HepG2 (cell line): Measurements from ENCODE around the gene PGC. TPM values are rescaled to one million over a fixed set of nuclear protein-coding genes. Genes with fewer than 3 reads are reported as not detected.

ENCODE experiments used
- ATAC-seq: fragments of 200-7000 bp; cut with Tn5 transposase; 3 replicates; pipeline ENCODE4 v1.9.1; 2020; ENCODE audit warnings: mild to moderate bottlenecking, moderate library complexity
- BruUV-seq: library from RNA; stranded (reverse); fragments of 400-500 nt; replicated peaks from 2 replicates; lab custom pipeline; 2021; lab: Mats Ljungman, UMichigan
- CTCF ChIA-PET: fragments of 300-600 bp; formaldehyde crosslinking; extraction: SDS; loops from one replicate; lab custom pipeline; 2021; ENCODE audit warnings: low total read pairs, inconsistent platforms, low intra/inter-chr PET ratio; lab: Yijun Ruan, JAX
- POLR2A ChIA-PET: fragments of 350-600 bp; sonication (Branson Sonifier 250); formaldehyde crosslinking; loops from one replicate; lab custom pipeline; 2020; ENCODE audit warnings: antibody characterized with exemption, inconsistent platforms; lab: Yijun Ruan, JAX
- DNase-seq: peaks from one replicate; pipeline ENCODE4 v3.0.0-alpha.2; 2015; ENCODE audit warnings: low spot score
- FAIRE-seq: peaks from 3 replicates; lab custom pipeline; 2011; peaks lifted over from hg19 to GRCh38; lab: Jason Lieb, UNC
- H2AFZ ChIP-seq: one replicate; pipeline ENCODE4 v1.6.1; 2011; ENCODE audit warnings: low read length, inconsistent platforms
- H3K27ac ChIP-seq: fragments of 300-600 bp; 3 replicates; pipeline ENCODE4 v1.8.0; 2011; ENCODE audit warnings: mixed run types, mild to moderate bottlenecking, mixed read lengths, low read length, inconsistent platforms; ENCODE audit not compliant: insufficient read depth; ENCODE audit errors: extremely low read length
- H3K27me3 ChIP-seq, 2 experiments: fragments of 200-600 bp in 1 of 2; 2 replicates in 1 of 2; 3 replicates in 1 of 2; pipeline versions ENCODE4 v1.6.0 to v1.8.0; 2011; ENCODE audit warnings: low read length in 2 of 2, mild to moderate bottlenecking in 2 of 2, moderate library complexity in 2 of 2, inconsistent platforms in 1 of 2; ENCODE audit not compliant: insufficient read depth in 2 of 2, control insufficient read depth in 1 of 2
- H3K36me3 ChIP-seq, 2 experiments: fragments of 200-600 bp in 1 of 2; replicated peaks in 1 of 2; 2 replicates in 1 of 2; 3 replicates in 1 of 2; pipeline versions ENCODE4 v1.5.1 to v1.8.0; 2011; ENCODE audit warnings: low read length in 2 of 2, inconsistent platforms in 1 of 2; ENCODE audit not compliant: insufficient read depth in 2 of 2, control insufficient read depth in 1 of 2
- H3K4me1 ChIP-seq: 2 replicates; pipeline ENCODE4 v1.5.1; 2012; ENCODE audit warnings: low read length, inconsistent platforms; ENCODE audit not compliant: insufficient read depth
- H3K4me2 ChIP-seq: 2 replicates; pipeline ENCODE4 v1.6.0; 2011; ENCODE audit warnings: low read depth, low read length, inconsistent platforms
- H3K4me3 ChIP-seq, 3 experiments: fragments of 200-600 bp in 1 of 3; sonication (generic), shearing (Covaris generic) in 1 of 3; replicated peaks in 1 of 3; 2 replicates each; pipeline ENCODE4 v1.5.1; 2011 to 2016; ENCODE audit warnings: low read length in 3 of 3, inconsistent platforms in 2 of 3, low read depth in 2 of 3, mild to moderate bottlenecking in 2 of 3, control low read depth in 1 of 3, mixed read lengths in 1 of 3; ENCODE audit not compliant: insufficient read depth in 1 of 3
- H3K79me2 ChIP-seq: one replicate; pipeline ENCODE4 v1.6.1; 2011; ENCODE audit warnings: low read length, inconsistent platforms; ENCODE audit not compliant: insufficient read depth
- H3K9ac ChIP-seq: 2 replicates; pipeline ENCODE4 v1.6.0; 2011; ENCODE audit warnings: mild to moderate bottlenecking, low read depth, low read length, inconsistent platforms; ENCODE audit not compliant: insufficient read depth
- H3K9me3 ChIP-seq: 2 replicates; pipeline ENCODE4 v1.5.1; 2012; ENCODE audit warnings: mild to moderate bottlenecking, low read length
- H4K20me1 ChIP-seq: 2 replicates; pipeline ENCODE4 v1.6.0; 2011; ENCODE audit warnings: inconsistent platforms, mild to moderate bottlenecking, low read length, moderate library complexity; ENCODE audit not compliant: insufficient read depth
- ADNP ChIP-seq: sonication (generic); formaldehyde crosslinking; IDR thresholded peaks from 2 replicates; pipeline ENCODE4 v1.4.0; 2020; ENCODE audit warnings: missing genetic modification reagents
- ATF7 ChIP-seq, 2 experiments: fragments of 450-650 bp in 1 of 2; sonication (generic) in 1 of 2; formaldehyde crosslinking in 1 of 2; IDR thresholded peaks; 2 replicates each; pipeline versions ENCODE4 v1.4.0 to v1.6.1; 2016 to 2020; ENCODE audit warnings: antibody characterized with exemption in 1 of 2, mild to moderate bottlenecking in 1 of 2, missing genetic modification reagents in 1 of 2
- CCDC6 ChIP-seq: sonication (generic); formaldehyde crosslinking; IDR thresholded peaks from 2 replicates; pipeline ENCODE4 v1.8.1; 2022; ENCODE audit warnings: mild to moderate bottlenecking, missing genetic modification reagents, moderate library complexity
- DNMT1 ChIP-seq: sonication (generic); formaldehyde crosslinking; IDR thresholded peaks from 2 replicates; pipeline ENCODE4 v1.5.1; 2020; ENCODE audit warnings: mild to moderate bottlenecking, missing genetic modification reagents
- SIN3B ChIP-seq: fragments of 150-350 bp; IDR thresholded peaks from 2 replicates; pipeline ENCODE4 v1.6.1; 2014; ENCODE audit warnings: low read length
- TCF12 ChIP-seq, 2 experiments: fragments of 450-650 bp in 1 of 2; sonication (generic) in 1 of 2; formaldehyde crosslinking in 1 of 2; IDR thresholded peaks; 2 replicates each; pipeline versions ENCODE4 v1.6.1 to v1.8.0; 2017 to 2022; ENCODE audit warnings: antibody characterized with exemption in 1 of 2, mild to moderate bottlenecking in 1 of 2, missing genetic modification reagents in 1 of 2, moderate library complexity in 1 of 2
- ZNF549 ChIP-seq: sonication (generic); formaldehyde crosslinking; IDR thresholded peaks from 2 replicates; pipeline ENCODE4 v1.5.0; 2020; ENCODE audit warnings: missing genetic modification reagents
- WGBS: methylation state at CpG from one replicate; pipeline ENCODE4 v1.1.6; 2017; ENCODE audit warnings: low lambda C conversion rate; 5-methylcytosine and 5-hydroxymethylcytosine counted together
- in situ Hi-C: cut with HindIII; loops from 2 replicates; pipeline ENCODE4 v1.10.0; 2017; ENCODE audit warnings: low pct_unique_long_range_greater_than_20kb; ENCODE audit not compliant: extremely low pct_ligation_motif_present
- intact Hi-C: fragments of 100-400 bp; cut with micrococcal nuclease; formaldehyde crosslinking; loops from one replicate; pipeline ENCODE4 v1.10.0; 2022; ENCODE audit not compliant: unreplicated experiment
- polyA plus RNA-seq, 8 experiments: library from polyadenylated mRNA; depleted of rRNA in 3 of 8; stranded (reverse) in 7 of 8; unstranded in 1 of 8; fragments of >200 nt; fragmentation: Illumina TruSeq in 4 of 8; extraction: Trizol in 4 of 8; gene quantifications; 2 replicates each; pipeline versions ENCODE4 v1.2.1 to v1.2.3, GENCODE V29; 2011 to 2016; ENCODE audit warnings: low read depth in 4 of 8, missing spikeins in 1 of 8, mixed read lengths in 1 of 8; ENCODE audit not compliant: insufficient read depth in 1 of 8
- total RNA-seq, 5 experiments: library from RNA; depleted of rRNA; stranded (reverse); fragments of >200 nt; fragmentation: Illumina TruSeq; extraction: Trizol; gene quantifications; 2 replicates each; pipeline ENCODE4 v1.2.3, GENCODE V29; 2016; ENCODE audit warnings: low read depth in 1 of 5
- TF ChIP-seq, protein P1 (sequence below): sonication (generic); formaldehyde crosslinking; IDR thresholded peaks from 2 replicates; pipeline ENCODE4 v1.5.1; 2020; ENCODE audit warnings: mild to moderate bottlenecking, missing genetic modification reagents, moderate library complexity

PGC gene
- total and polyA plus RNA-seq, 2 of the 13 experiments (the other 11 are each of a cell fraction or from before 2014, with no cell fraction given), result 426 to 502 TPM

GRCh38 chr6:41689171-41690008 is 57.8 kb downstream of the PGC start:
- DNase-seq (no peak), ATAC-seq (no peak), FAIRE-seq (no peak)
- BruUV-seq, result no TSS peak
- no peaks in the 10 kb centered on the region for H3K9me3 ChIP-seq
- peaks cover 11% of the 10 kb centered on the region; the same call in 1 of the 2 replicates for H3K4me1 ChIP-seq
- H3K9ac ChIP-seq, result no peak overlapping the region
- H3K27me3 ChIP-seq, result no peaks in the 10 kb centered on the region
- 90% methylated on average over 9 of the region's 9 CpGs for WGBS
- H3K27ac ChIP-seq, result no peak overlapping the region
- H3K4me2 ChIP-seq, result no peak overlapping the region
- H3K79me2 ChIP-seq, result no peaks in the 10 kb centered on the region
- H3K36me3 ChIP-seq, result peaks cover 5 to 11% of the 10 kb centered on the region in 2 experiments; a peak in 1 of 5 replicates
- ChIA-PET POLR2A (interaction anchor here (0.8 kb wide), 1 partner anchor 99 kb away, joined by 3 read pairs; no protein-coding TSS in a partner anchor), CTCF (no interaction called here)
- in situ Hi-C loops, result no loop called here
- intact Hi-C loops, result no loop called here
- H2AFZ ChIP-seq, result no peak overlapping the region
- H3K4me3 ChIP-seq, result no peak overlapping the region
- peak; percentile 85 for TF ChIP-seq ATF7 (IDR thresholded peaks at IDR 0.05)
- TF ChIP-seq ATF7 (CRISPR knock-in tag; IDR thresholded peaks at IDR 0.05), result no peak
- no peak for TF ChIP-seq ADNP (CRISPR knock-in tag)
- H4K20me1 ChIP-seq, result no peaks in the 10 kb centered on the region

DNA sequence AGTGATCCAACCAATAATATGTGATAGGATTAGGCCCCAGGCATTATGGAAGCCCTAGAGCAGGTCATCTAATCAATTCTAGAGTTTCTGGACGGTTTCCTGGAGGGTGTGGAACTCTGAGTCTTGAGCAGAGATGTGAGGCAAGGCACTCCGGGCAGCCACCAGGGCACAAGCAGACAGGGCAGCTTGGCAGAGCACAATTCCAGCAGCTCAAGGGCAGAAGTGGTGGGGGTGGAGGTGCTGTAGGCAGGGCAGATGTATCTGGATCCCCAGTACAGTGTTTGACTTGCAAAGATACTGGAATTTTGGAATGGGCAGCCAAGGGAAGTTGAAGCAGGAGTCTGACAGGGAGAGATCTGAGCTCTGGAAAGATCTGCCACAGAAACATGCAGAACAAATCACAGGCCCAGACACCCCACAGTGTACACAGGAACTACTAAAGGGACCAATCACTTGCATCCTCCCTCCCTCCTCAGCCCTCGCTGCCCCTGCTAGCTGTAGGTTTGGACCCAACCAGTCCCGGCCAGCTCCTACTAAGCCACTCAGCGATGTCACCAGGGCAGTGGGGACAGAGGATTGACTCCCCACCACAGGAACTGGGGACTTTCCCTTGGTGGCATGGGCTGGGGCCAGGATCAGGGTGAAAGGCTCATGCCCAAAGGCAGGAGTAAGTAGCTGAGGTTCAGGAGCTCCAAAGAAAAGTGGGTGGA is 58.8 kb downstream of the PGC start:
- 93% methylated on average over 4 of the region's 5 CpGs for whole genome bisulfite sequencing
- no peak for DNase-seq
- ChIA-PET CTCF (interaction anchor here (1.3 kb wide), 1 partner anchor 319 kb away, joined by 3 read pairs; no protein-coding TSS in a partner anchor), POLR2A (interaction anchor here (0.8 kb wide), 1 partner anchor 100 kb away, joined by 3 read pairs; no protein-coding TSS in a partner anchor)
- Histone ChIP-seq H3K27ac (no peak overlapping the region), H4K20me1 (no peaks in the 10 kb centered on the region), H3K79me2 (no peaks in the 10 kb centered on the region), H3K4me2 (no peak overlapping the region), H3K9ac (no peak overlapping the region), H3K9me3 (no peaks in the 10 kb centered on the region), H3K4me1 (peaks cover 19% of the 10 kb centered on the region), H2AFZ (no peak overlapping the region), H3K36me3 (peaks cover 5 to 11% of the 10 kb centered on the region in 2 experiments; a peak in 1 of 5 replicates), H3K4me3 (no peak overlapping the region), H3K27me3 (no peaks in the 10 kb centered on the region)
- no peak for ATAC-seq
- no peak for FAIRE-seq
- intact Hi-C loops (no loop called here), in situ Hi-C loops (no loop called here)
- no TSS peak for BruUV-seq
- no peak for TF ChIP-seq SIN3B
- no peak for TF ChIP-seq ZNF549 (CRISPR knock-in tag)
- TF ChIP-seq, protein P1, sequence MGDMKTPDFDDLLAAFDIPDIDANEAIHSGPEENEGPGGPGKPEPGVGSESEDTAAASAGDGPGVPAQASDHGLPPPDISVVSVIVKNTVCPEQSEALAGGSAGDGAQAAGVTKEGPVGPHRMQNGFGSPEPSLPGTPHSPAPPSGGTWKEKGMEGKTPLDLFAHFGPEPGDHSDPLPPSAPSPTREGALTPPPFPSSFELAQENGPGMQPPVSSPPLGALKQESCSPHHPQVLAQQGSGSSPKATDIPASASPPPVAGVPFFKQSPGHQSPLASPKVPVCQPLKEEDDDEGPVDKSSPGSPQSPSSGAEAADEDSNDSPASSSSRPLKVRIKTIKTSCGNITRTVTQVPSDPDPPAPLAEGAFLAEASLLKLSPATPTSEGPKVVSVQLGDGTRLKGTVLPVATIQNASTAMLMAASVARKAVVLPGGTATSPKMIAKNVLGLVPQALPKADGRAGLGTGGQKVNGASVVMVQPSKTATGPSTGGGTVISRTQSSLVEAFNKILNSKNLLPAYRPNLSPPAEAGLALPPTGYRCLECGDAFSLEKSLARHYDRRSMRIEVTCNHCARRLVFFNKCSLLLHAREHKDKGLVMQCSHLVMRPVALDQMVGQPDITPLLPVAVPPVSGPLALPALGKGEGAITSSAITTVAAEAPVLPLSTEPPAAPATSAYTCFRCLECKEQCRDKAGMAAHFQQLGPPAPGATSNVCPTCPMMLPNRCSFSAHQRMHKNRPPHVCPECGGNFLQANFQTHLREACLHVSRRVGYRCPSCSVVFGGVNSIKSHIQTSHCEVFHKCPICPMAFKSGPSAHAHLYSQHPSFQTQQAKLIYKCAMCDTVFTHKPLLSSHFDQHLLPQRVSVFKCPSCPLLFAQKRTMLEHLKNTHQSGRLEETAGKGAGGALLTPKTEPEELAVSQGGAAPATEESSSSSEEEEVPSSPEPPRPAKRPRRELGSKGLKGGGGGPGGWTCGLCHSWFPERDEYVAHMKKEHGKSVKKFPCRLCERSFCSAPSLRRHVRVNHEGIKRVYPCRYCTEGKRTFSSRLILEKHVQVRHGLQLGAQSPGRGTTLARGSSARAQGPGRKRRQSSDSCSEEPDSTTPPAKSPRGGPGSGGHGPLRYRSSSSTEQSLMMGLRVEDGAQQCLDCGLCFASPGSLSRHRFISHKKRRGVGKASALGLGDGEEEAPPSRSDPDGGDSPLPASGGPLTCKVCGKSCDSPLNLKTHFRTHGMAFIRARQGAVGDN (CRISPR knock-in tag), result no peak
- TF ChIP-seq CCDC6 (CRISPR knock-in tag), result no peak
- no peak for TF ChIP-seq DNMT1 (CRISPR knock-in tag)
- TF ChIP-seq TCF12 (IDR thresholded peaks at IDR 0.05), result no peak
- no peak for TF ChIP-seq TCF12 (CRISPR knock-in tag; IDR thresholded peaks at IDR 0.05)
